Measurements from ENCODE around the gene TRAF2.

TRAF2 gene

DNA sequence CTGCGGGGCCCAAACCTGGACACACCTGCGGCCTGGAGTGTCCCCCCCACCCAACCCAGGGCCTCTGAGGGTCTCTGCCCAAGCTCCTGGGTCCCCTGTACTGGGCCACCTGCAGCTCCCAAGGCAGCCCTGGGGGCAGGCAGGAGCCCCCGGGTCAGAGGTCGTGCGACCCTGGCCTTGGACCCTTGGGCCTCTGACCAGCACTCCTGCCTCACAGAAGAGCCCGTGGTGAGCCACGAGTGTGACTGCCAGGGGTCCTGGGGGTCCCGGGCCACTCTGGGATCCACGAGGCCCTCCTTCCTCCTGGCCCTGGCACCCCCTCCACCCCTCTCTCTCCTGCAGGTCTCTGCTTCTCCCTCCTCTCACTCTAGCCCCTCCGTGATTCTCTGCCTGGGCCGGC, 86.0 kb downstream of the TRAF2 start:
- no peak overlapping the region for H3K4me3 ChIP-seq (ENCODE audit: low read depth, low read length)
- TF ChIP-seq, protein P1, sequence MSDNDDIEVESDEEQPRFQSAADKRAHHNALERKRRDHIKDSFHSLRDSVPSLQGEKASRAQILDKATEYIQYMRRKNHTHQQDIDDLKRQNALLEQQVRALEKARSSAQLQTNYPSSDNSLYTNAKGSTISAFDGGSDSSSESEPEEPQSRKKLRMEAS (IDR thresholded peaks at IDR 0.05; ENCODE audit: low read depth, low read length): no peak
- TF ChIP-seq MYC (IDR thresholded peaks at IDR 0.05; ENCODE audit: low read depth, low read length): no peak
- TF ChIP-seq POLR2A (IDR thresholded peaks at IDR 0.05; ENCODE audit: extremely low read depth, insufficient read length): no peak
- no peak for TF ChIP-seq CTCF (IDR thresholded peaks at IDR 0.05; ENCODE audit: low read depth, low read length)
- DNase-seq (ENCODE audit: low read depth): no peak

GRCh38 chr9:136972743-136973142, 86.4 kb downstream of the TRAF2 start:
- no peak overlapping the region for H3K4me3 ChIP-seq (ENCODE audit: low read depth, low read length)
- DNase-seq (ENCODE audit: low read depth): no peak
- no peak for TF ChIP-seq CTCF (IDR thresholded peaks at IDR 0.05; ENCODE audit: low read depth, low read length)
- TF ChIP-seq, protein P1 (IDR thresholded peaks at IDR 0.05; ENCODE audit: low read depth, low read length): no peak
- TF ChIP-seq POLR2A (IDR thresholded peaks at IDR 0.05; ENCODE audit: extremely low read depth, insufficient read length): no peak
- TF ChIP-seq MYC (IDR thresholded peaks at IDR 0.05; ENCODE audit: low read depth, low read length): no peak

- TF ChIP-seq, protein P1 (IDR thresholded peaks at IDR 0.05; ENCODE audit: low read depth, low read length): no peak
- TF ChIP-seq POLR2A (IDR thresholded peaks at IDR 0.05; ENCODE audit: extremely low read depth, insufficient read length): no peak
- no peak for TF ChIP-seq MYC (IDR thresholded peaks at IDR 0.05; ENCODE audit: low read depth, low read length)
- no peak for TF ChIP-seq CTCF (IDR thresholded peaks at IDR 0.05; ENCODE audit: low read depth, low read length)
- H3K4me3 ChIP-seq (ENCODE audit: low read depth, low read length): no peak overlapping the region
- DNase-seq (ENCODE audit: low read depth): no peak
Observed at GRCh38 chr9:136973618-136974617, 87.6 kb downstream of the TRAF2 start.

- TF ChIP-seq, protein P1 (IDR thresholded peaks at IDR 0.05; ENCODE audit: low read depth, low read length): no peak
- no peak for TF ChIP-seq POLR2A (IDR thresholded peaks at IDR 0.05; ENCODE audit: extremely low read depth, insufficient read length)
- TF ChIP-seq CTCF (IDR thresholded peaks at IDR 0.05; ENCODE audit: low read depth, low read length): no peak
- no peak for TF ChIP-seq MYC (IDR thresholded peaks at IDR 0.05; ENCODE audit: low read depth, low read length)
- DNase-seq (ENCODE audit: low read depth): no peak
- H3K4me3 ChIP-seq (ENCODE audit: low read depth, low read length): no peak overlapping the region
Observed at GRCh38 chr9:136974817-136975535, 88.7 kb downstream of the TRAF2 start.

- TF ChIP-seq POLR2A (IDR thresholded peaks at IDR 0.05; ENCODE audit: extremely low read depth, insufficient read length) (no peak), MYC (IDR thresholded peaks at IDR 0.05; ENCODE audit: low read depth, low read length) (no peak), CTCF (IDR thresholded peaks at IDR 0.05; ENCODE audit: low read depth, low read length) (peak; percentile 33)
- TF ChIP-seq, protein P1 (IDR thresholded peaks at IDR 0.05; ENCODE audit: low read depth, low read length): no peak
- peak; percentile 43 for DNase-seq (ENCODE audit: low read depth)
- H3K4me3 ChIP-seq (ENCODE audit: low read depth, low read length): no peak overlapping the region
Observed at GRCh38 chr9:136975644-136976043, 89.3 kb downstream of the TRAF2 start.
